ENCODE results near the gene SPNS3.

The SPNS3 gene

DNA sequence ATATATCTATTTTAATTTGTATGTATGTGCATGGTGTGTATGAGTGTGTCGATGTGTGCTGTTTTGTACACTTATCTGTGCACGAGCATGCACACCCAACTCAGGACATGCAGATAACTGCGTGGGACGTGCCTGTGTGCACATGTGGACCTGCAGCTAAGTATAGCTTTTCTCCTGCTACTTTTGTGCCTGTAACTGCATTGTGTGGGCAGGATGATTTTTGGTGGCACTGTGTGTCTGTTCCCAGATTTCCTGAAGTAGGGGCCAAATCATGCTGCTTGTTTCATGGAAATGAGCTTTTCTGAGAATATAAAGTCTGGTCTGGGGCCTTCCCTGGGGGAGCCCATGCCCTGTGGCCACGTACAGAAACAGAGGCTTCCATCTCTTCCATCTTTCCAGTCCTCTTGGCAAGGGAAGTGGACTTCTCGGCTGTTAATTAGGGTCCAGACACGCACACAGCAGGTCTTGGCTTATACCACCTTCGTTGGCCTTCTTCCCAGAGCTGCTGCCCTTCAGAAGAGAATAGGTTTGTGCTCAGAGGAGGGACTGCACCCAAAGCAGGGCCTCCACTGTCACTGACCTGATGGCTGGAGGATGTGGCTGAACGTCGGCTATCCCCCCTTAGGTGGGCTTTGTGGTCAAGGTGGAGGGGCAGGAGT lies 30.2 kb downstream of the SPNS3 start:
- in situ Hi-C loops (cut with HindIII; ENCODE audit: low sequenced_read_pairs) = no loop called here
- TF ChIP-seq, protein P1, sequence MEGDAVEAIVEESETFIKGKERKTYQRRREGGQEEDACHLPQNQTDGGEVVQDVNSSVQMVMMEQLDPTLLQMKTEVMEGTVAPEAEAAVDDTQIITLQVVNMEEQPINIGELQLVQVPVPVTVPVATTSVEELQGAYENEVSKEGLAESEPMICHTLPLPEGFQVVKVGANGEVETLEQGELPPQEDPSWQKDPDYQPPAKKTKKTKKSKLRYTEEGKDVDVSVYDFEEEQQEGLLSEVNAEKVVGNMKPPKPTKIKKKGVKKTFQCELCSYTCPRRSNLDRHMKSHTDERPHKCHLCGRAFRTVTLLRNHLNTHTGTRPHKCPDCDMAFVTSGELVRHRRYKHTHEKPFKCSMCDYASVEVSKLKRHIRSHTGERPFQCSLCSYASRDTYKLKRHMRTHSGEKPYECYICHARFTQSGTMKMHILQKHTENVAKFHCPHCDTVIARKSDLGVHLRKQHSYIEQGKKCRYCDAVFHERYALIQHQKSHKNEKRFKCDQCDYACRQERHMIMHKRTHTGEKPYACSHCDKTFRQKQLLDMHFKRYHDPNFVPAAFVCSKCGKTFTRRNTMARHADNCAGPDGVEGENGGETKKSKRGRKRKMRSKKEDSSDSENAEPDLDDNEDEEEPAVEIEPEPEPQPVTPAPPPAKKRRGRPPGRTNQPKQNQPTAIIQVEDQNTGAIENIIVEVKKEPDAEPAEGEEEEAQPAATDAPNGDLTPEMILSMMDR (IDR thresholded peaks at IDR 0.05; ENCODE audit: low read depth, low read length) = no peak
- no peak for DNase-seq (ENCODE audit: low read depth, low spot score)
- H3K4me3 ChIP-seq (ENCODE audit: low read depth, low read length) = no peak overlapping the region

DNA sequence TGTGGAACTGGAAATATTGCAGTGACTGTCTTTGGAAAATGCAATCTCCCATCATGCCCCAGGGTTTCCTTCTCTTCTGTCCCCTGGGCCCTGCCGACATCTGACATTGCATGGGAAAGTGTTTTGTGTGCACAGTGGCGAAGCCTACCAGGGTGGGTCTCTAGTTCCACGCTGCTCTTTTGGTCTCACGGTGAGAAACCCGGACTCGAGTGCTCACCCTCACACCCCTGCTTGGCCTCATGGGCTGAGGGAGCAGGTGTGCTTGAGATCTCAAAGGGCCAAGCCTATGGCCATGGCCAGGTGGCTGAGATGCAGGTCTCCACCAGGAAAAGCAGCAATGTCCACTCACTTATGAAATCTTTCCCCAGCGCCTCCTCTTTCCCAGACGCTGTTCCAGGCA lies 32.0 kb downstream of the SPNS3 start:
- in situ Hi-C loops (cut with HindIII; ENCODE audit: low sequenced_read_pairs) = no loop called here
- DNase-seq (ENCODE audit: low read depth, low spot score) = no peak
- no peak overlapping the region for H3K4me3 ChIP-seq (ENCODE audit: low read depth, low read length)
- TF ChIP-seq, protein P1 (IDR thresholded peaks at IDR 0.05; ENCODE audit: low read depth, low read length) = no peak

DNA sequence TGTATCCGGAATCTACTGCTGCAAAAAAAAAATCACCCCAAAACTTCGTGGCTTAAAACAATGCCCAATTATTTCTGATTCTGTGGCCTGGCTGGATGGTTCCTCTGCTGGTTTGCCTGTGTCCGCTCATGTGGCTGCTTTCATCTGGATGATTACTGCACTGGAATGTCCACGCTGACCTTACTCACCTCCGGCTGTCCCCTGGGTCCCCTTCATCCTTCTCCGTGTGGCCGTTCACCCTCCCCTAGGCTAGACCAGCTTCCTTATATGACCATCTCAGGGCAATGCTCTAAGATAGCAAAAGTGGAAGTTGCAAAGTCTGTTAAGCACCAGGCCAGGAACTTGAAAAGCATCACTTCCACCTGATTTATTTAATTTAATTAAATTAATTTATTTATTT lies 33.5 kb downstream of the SPNS3 start:
- no peak overlapping the region for H3K4me3 ChIP-seq (ENCODE audit: low read depth, low read length)
- in situ Hi-C loops (cut with HindIII; ENCODE audit: low sequenced_read_pairs) = no loop called here
- DNase-seq (ENCODE audit: low read depth, low spot score) = no peak
- TF ChIP-seq, protein P1 (IDR thresholded peaks at IDR 0.05; ENCODE audit: low read depth, low read length) = no peak

DNA sequence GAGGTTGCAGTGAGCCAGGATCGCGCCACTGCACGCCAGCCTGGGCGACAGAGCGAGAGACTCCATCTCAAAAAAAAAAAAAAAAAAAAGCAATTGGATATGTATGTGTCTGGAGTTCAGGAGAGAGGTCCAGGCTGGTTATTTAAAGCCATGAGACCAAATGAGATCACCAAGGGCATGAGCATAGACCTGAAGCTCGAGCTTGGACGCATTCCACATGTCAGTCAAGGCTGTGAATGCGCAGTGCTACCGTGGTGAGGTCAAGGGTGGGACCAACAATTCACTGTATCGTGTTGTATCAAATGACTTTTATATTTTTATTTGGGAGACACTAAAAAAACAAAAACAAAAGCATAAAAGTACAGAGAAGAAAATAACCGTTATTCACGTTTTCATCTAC lies 35.8 kb downstream of the SPNS3 start:
- in situ Hi-C loops (cut with HindIII; ENCODE audit: low sequenced_read_pairs) = no loop called here
- no peak for DNase-seq (ENCODE audit: low read depth, low spot score)
- TF ChIP-seq, protein P1 (IDR thresholded peaks at IDR 0.05; ENCODE audit: low read depth, low read length) = no peak

DNA sequence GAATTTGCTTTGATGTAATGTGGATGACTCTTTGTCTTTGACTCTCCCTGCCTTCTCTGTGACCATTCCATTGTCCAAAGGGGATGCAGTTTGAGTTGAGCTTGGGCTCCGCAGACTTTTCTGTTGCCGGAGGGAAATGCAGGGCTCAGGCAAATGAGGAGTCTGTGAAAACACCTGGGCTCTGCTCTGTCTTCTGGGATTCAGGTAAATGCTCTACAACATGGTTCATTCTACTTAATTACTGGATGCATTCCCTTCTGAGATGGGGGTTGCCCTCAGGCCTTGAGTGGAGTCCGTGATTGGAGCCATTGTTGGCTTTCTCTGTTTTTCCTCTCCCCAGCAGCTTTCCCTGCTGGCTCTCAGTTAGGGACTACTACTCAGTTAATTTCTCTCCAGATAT lies 38.5 kb downstream of the SPNS3 start:
- no peak overlapping the region for H3K4me3 ChIP-seq (ENCODE audit: low read depth, low read length)
- in situ Hi-C loops (cut with HindIII; ENCODE audit: low sequenced_read_pairs) = no loop called here
- DNase-seq (ENCODE audit: low read depth, low spot score) = no peak
- TF ChIP-seq, protein P1 (IDR thresholded peaks at IDR 0.05; ENCODE audit: low read depth, low read length) = no peak

More for the DNA sequence above, 35.8 kb downstream of the SPNS3 start:
- no peak overlapping the region for H3K4me3 ChIP-seq (ENCODE audit: low read depth, low read length)

DNA sequence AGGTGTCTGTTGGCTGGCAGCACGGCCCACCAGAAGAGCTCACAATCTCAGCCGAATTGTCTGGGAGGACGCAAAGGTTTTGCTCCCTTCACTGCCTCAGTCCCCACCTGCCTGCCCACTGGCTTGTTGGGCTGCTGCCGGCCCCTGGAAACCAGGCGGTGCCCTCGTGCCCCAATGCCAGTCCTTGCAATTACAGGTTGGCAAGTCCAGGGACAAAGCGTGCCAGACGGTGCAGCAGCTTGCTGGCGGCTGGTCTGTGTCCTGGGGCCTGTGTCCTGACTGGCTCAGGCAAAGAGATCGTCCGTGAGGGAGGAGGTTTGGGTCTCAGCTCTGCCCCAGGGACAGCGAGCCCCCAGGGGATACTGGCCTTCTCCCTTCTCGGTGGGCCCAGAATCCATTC lies 40.4 kb downstream of the SPNS3 start:
- in situ Hi-C loops (cut with HindIII; ENCODE audit: low sequenced_read_pairs) = no loop called here
- TF ChIP-seq, protein P1 (IDR thresholded peaks at IDR 0.05; ENCODE audit: low read depth, low read length) = no peak
- no peak overlapping the region for H3K4me3 ChIP-seq (ENCODE audit: low read depth, low read length)
- DNase-seq (ENCODE audit: low read depth, low spot score) = no peak
